K562 (cell line): Measurements from ENCODE around the gene LTO1. TPM values are rescaled to one million over a fixed set of nuclear protein-coding genes. Genes with fewer than 3 reads are reported as not detected.

Experiments used
- ATAC-seq: fragments of 200-7000 bp; cut with Tn5 transposase; 3 replicates; pipeline ENCODE4 v1.9.1; 2020; ENCODE audit warnings: moderate library complexity
- BruUV-seq: library from RNA; stranded (reverse); fragments of 400-500 nt; replicated peaks from 2 replicates; lab custom pipeline; 2021; lab: Mats Ljungman, UMichigan
- CTCF ChIA-PET: fragments of 300-600 bp; formaldehyde crosslinking; extraction: SDS; loops from one replicate; lab custom pipeline; 2021; ENCODE audit warnings: low intra/inter-chr PET ratio; lab: Yijun Ruan, JAX
- POLR2A ChIA-PET: fragments of 300-600, 350-650 bp; sonication (Branson Sonifier 250); formaldehyde crosslinking; extraction: SDS; loops from one replicate; lab custom pipeline; 2021; ENCODE audit warnings: antibody characterized with exemption, inconsistent platforms; lab: Yijun Ruan, JAX
- DNase-seq, 4 experiments: peaks; one replicate each; pipeline versions ENCODE4 v3.0.0 to v3.0.0-alpha.2; 2011 to 2018; ENCODE audit warnings: low spot score in 3 of 4, mixed read lengths in 3 of 4; ENCODE audit errors: extremely low read depth in 1 of 4
- FAIRE-seq: peaks from 2 replicates; lab custom pipeline; 2011; peaks lifted over from hg19 to GRCh38; lab: Jason Lieb, UNC
- H2AFZ ChIP-seq: 2 replicates; pipeline ENCODE4 v1.6.0; 2011; ENCODE audit warnings: low read depth, low read length, control low read depth, inconsistent platforms
- H3K27ac ChIP-seq: fragments of 200-600 bp; 3 replicates; pipeline ENCODE4 v1.8.0; 2011; ENCODE audit warnings: low read depth, mild to moderate bottlenecking, control low read depth, inconsistent platforms, low read length, moderate library complexity, mixed read lengths; ENCODE audit errors: extremely low read depth
- H3K27me3 ChIP-seq, 2 experiments: fragments of 300-600 bp in 1 of 2; 2 replicates in 1 of 2; 3 replicates in 1 of 2; pipeline versions ENCODE4 v1.6.0 to v1.8.0; 2011; ENCODE audit warnings: inconsistent platforms in 2 of 2, low read length in 2 of 2, mild to moderate bottlenecking in 1 of 2, mixed read lengths in 1 of 2, moderate library complexity in 1 of 2; ENCODE audit not compliant: control insufficient read depth in 2 of 2, insufficient read depth in 2 of 2
- H3K36me3 ChIP-seq: fragments of 300-600 bp; 3 replicates; pipeline ENCODE4 v1.8.0; 2011; ENCODE audit warnings: mild to moderate bottlenecking, low read length, inconsistent platforms; ENCODE audit not compliant: control insufficient read depth, insufficient read depth
- H3K4me1 ChIP-seq, 2 experiments: fragments of 200-600 bp in 1 of 2; replicated peaks in 1 of 2; 2 replicates in 1 of 2; 3 replicates in 1 of 2; pipeline versions ENCODE4 v1.5.1 to v1.8.0; 2011; ENCODE audit warnings: inconsistent platforms in 2 of 2, low read length in 2 of 2, mild to moderate bottlenecking in 1 of 2, mixed read lengths in 1 of 2, moderate library complexity in 1 of 2; ENCODE audit not compliant: control insufficient read depth in 2 of 2, insufficient read depth in 2 of 2
- H3K4me2 ChIP-seq: 2 replicates; pipeline ENCODE4 v1.6.1; 2011; ENCODE audit warnings: low read length, control low read depth, inconsistent platforms, mixed read lengths; ENCODE audit not compliant: insufficient read depth
- H3K4me3 ChIP-seq: fragments of 200-600 bp; sonication (generic), shearing (Covaris generic); 2 replicates; pipeline ENCODE4 v1.5.1; 2016; ENCODE audit warnings: control low read depth, inconsistent platforms
- H3K79me2 ChIP-seq: fragments of 200-600 bp; 3 replicates; pipeline ENCODE4 v1.8.0; 2011; ENCODE audit warnings: low read length, inconsistent platforms; ENCODE audit not compliant: control insufficient read depth, insufficient read depth
- H3K9ac ChIP-seq, 2 experiments: 2 replicates each; pipeline versions ENCODE4 v1.6.0 to v1.6.1; 2011; ENCODE audit warnings: low read depth in 2 of 2, low read length in 2 of 2, control low read depth in 1 of 2, inconsistent platforms in 1 of 2, mild to moderate bottlenecking in 1 of 2, mixed read lengths in 1 of 2; ENCODE audit not compliant: insufficient read depth in 1 of 2
- H3K9me1 ChIP-seq: one replicate; pipeline ENCODE4 v1.6.0; 2011; ENCODE audit warnings: inconsistent platforms, mild to moderate bottlenecking, low read length, moderate library complexity; ENCODE audit not compliant: control insufficient read depth, insufficient read depth
- H3K9me3 ChIP-seq: replicated peaks from 2 replicates; pipeline ENCODE4 v1.5.1; 2011; ENCODE audit warnings: low read depth, low read length, inconsistent platforms; ENCODE audit not compliant: control insufficient read depth, insufficient read depth
- H4K20me1 ChIP-seq: replicated peaks from 2 replicates; pipeline ENCODE4 v1.6.1; 2011; ENCODE audit warnings: low read length, inconsistent platforms, mixed read lengths; ENCODE audit not compliant: control insufficient read depth, insufficient read depth
- BCOR ChIP-seq: fragments of 450-650 bp; IDR thresholded peaks from 2 replicates; pipeline ENCODE4 v1.6.1; 2016
- CHD2 ChIP-seq: IDR thresholded peaks from 2 replicates; pipeline ENCODE4 v1.6.1; 2011; ENCODE audit warnings: low read depth, low read length
- CHD4 ChIP-seq: fragments of 200-600 bp; sonication (generic); IDR thresholded peaks from 3 replicates; pipeline ENCODE4 v1.6.1; 2012; ENCODE audit warnings: low read depth, mild to moderate bottlenecking, mixed read lengths, low read length, inconsistent platforms; ENCODE audit not compliant: insufficient read depth, insufficient replicate concordance, poor library complexity, severe bottlenecking
- CTCFL ChIP-seq: IDR thresholded peaks from 2 replicates; pipeline ENCODE4 v1.6.1; 2011; ENCODE audit warnings: borderline replicate concordance, low read depth, mild to moderate bottlenecking, moderate library complexity, low read length; ENCODE audit not compliant: insufficient read depth, poor library complexity, severe bottlenecking
- DIDO1 ChIP-seq: fragments of 450-650 bp; IDR thresholded peaks from 2 replicates; pipeline ENCODE4 v1.6.1; 2016; ENCODE audit warnings: low read depth, missing biosample characterization, missing genetic modification characterization
- GTF2A2 ChIP-seq: IDR thresholded peaks from 2 replicates; pipeline ENCODE4 v1.6.1; 2016; ENCODE audit warnings: mild to moderate bottlenecking, missing genetic modification characterization, missing compliant biosample characterization
- JUNB ChIP-seq: fragments of 450-650 bp; formaldehyde crosslinking; conservative IDR thresholded peaks from 2 replicates; pipeline ENCODE4 v1.4.0; 2020; ENCODE audit warnings: mild to moderate bottlenecking
- MCM5 ChIP-seq: fragments of 450-650 bp; IDR thresholded peaks from 2 replicates; pipeline ENCODE4 v1.6.1; 2016; ENCODE audit warnings: low read depth
- OTX1 ChIP-seq: fragments of 450-650 bp; formaldehyde crosslinking; IDR thresholded peaks from 2 replicates; pipeline ENCODE4 v1.4.0; 2022; ENCODE audit warnings: mild to moderate bottlenecking
- PHB2 ChIP-seq: fragments of 450-650 bp; IDR thresholded peaks from 2 replicates; pipeline ENCODE4 v1.6.1; 2017; ENCODE audit warnings: low read depth
- ZNF282 ChIP-seq: sonication (generic); formaldehyde crosslinking; IDR thresholded peaks from 2 replicates; pipeline ENCODE4 v1.8.1; 2023; ENCODE audit warnings: missing genetic modification reagents
- ZNF561 ChIP-seq: fragments of 450-650 bp; formaldehyde crosslinking; conservative IDR thresholded peaks from 2 replicates; pipeline ENCODE4 v1.4.0; 2020; ENCODE audit warnings: mild to moderate bottlenecking, moderate library complexity
- ZNF644 ChIP-seq: fragments of 200-800 bp; sonication (Bioruptor generic); IDR thresholded peaks from 2 replicates; pipeline ENCODE4 v1.6.1; 2016; ENCODE audit warnings: low read depth, missing genetic modification characterization, missing compliant biosample characterization
- WGBS: fragments of 100-300 bp; shearing (Covaris generic); methylation state at CpG from one replicate; pipeline ENCODE4 v1.1.6; 2016; ENCODE audit warnings: low coverage, mixed read lengths; ENCODE audit not compliant: insufficient coverage; ENCODE audit errors: missing lambda C conversion rate; 5-methylcytosine and 5-hydroxymethylcytosine counted together
- in situ Hi-C: fragments of 300-500 bp; cut with MboI; formaldehyde crosslinking; loops from 4 replicates; pipeline ENCODE4 v1.15.0; 2018; ENCODE audit warnings: inconsistent platforms, mixed read lengths
- intact Hi-C: fragments of 100-400 bp; cut with micrococcal nuclease; formaldehyde crosslinking; loops from 2 replicates; pipeline ENCODE4 v1.14.2; 2022
- polyA plus RNA-seq, 8 experiments: library from polyadenylated mRNA; depleted of rRNA in 4 of 8; stranded (reverse) in 5 of 8; unstranded in 3 of 8; fragments of >200 nt; fragmentation: Nextera tagmentation in 2 of 8; fragmentation: Illumina TruSeq in 1 of 8; extraction: Ambion mirVana in 2 of 8; extraction: Trizol in 1 of 8; gene quantifications; 2 replicates each; pipeline versions ENCODE4 v1.2.1 to v1.2.3, GENCODE V29; 2011 to 2014; ENCODE audit warnings: inconsistent platforms in 1 of 8, missing spikeins in 1 of 8
- total RNA-seq, 7 experiments: library from RNA; depleted of rRNA in 6 of 7; stranded (reverse); fragments of >200 nt in 6 of 7; fragmentation: Illumina TruSeq in 2 of 7; extraction: Trizol in 2 of 7; gene quantifications; 2 replicates each; pipeline versions ENCODE4 v1.2.1 to v1.2.3, GENCODE V29; 2011 to 2021; ENCODE audit warnings: low replicate concordance in 1 of 7
- TF ChIP-seq, protein P1 (sequence below): fragments of 450-650 bp; IDR thresholded peaks from 2 replicates; pipeline ENCODE4 v1.6.1; 2018; ENCODE audit not compliant: partially characterized antibody
- TF ChIP-seq, protein P2 (sequence below): fragments of 250-450 bp; sonication (Bioruptor Pico); IDR thresholded peaks from 2 replicates; pipeline ENCODE4 v1.5.0; 2021
- TF ChIP-seq, protein P3 (sequence below): sonication (generic); formaldehyde crosslinking; IDR thresholded peaks from 2 replicates; pipeline ENCODE4 v1.8.1; 2023; ENCODE audit warnings: mild to moderate bottlenecking, missing genetic modification reagents

LTO1 gene
- total and polyA plus RNA-seq, 9 of the 15 experiments (the other 6 are each of a cell fraction or from before 2014, with no cell fraction given), result 2.6 to 43.4 (median 19.1) TPM

DNA sequence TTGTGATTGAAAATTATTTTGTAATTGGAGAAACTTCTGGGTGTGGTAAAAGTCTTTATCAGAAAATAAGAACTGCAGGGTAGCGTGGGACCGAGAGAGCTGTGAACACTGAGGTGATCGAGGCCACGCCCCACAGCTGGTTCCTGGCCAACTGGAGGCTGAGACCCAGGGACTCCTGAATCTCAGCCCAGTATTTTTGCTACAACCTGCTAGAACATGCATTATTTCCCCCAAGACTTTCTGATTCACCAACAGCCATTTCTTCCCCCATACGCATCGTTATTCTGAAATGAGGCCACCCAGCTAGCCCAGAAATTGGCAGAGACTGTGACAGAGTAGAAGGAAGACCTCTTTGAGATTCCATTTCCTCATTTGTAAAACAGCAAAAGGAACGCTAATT is 32.0 kb upstream of the LTO1 start:
- no peak for FAIRE-seq
- Histone ChIP-seq H3K4me3 (no peak overlapping the region), H3K4me2 (no peak overlapping the region), H3K9me1 (no peaks in the 10 kb centered on the region), H3K79me2 (no peaks in the 10 kb centered on the region), H2AFZ (no peak overlapping the region), H3K27me3 (peaks cover 13 to 66% of the 10 kb centered on the region in 2 experiments; a peak in 4 of 5 replicates), H3K4me1 (peaks cover 0 to 22% of the 10 kb centered on the region in 2 experiments; a peak in 3 of 5 replicates), H3K27ac (no peak overlapping the region), H3K9me3 (no peaks in the 10 kb centered on the region), H3K9ac (no peak overlapping the region), H4K20me1 (0 out of 2 replicates have a peak, but pooled peaks cover 3% of the 10 kb centered on the region), H3K36me3 (no peaks in the 10 kb centered on the region)
- peak in 3 of 4 experiments; percentile 37 to 61 (median 59) for DNase-seq
- intact Hi-C loops, result no loop called here
- ATAC-seq, result peak; percentile 52; the same call in 2 of the 3 replicates
- POLR2A ChIA-PET, result no interaction called here
- BruUV-seq, result no TSS peak
- TF ChIP-seq, protein P1, sequence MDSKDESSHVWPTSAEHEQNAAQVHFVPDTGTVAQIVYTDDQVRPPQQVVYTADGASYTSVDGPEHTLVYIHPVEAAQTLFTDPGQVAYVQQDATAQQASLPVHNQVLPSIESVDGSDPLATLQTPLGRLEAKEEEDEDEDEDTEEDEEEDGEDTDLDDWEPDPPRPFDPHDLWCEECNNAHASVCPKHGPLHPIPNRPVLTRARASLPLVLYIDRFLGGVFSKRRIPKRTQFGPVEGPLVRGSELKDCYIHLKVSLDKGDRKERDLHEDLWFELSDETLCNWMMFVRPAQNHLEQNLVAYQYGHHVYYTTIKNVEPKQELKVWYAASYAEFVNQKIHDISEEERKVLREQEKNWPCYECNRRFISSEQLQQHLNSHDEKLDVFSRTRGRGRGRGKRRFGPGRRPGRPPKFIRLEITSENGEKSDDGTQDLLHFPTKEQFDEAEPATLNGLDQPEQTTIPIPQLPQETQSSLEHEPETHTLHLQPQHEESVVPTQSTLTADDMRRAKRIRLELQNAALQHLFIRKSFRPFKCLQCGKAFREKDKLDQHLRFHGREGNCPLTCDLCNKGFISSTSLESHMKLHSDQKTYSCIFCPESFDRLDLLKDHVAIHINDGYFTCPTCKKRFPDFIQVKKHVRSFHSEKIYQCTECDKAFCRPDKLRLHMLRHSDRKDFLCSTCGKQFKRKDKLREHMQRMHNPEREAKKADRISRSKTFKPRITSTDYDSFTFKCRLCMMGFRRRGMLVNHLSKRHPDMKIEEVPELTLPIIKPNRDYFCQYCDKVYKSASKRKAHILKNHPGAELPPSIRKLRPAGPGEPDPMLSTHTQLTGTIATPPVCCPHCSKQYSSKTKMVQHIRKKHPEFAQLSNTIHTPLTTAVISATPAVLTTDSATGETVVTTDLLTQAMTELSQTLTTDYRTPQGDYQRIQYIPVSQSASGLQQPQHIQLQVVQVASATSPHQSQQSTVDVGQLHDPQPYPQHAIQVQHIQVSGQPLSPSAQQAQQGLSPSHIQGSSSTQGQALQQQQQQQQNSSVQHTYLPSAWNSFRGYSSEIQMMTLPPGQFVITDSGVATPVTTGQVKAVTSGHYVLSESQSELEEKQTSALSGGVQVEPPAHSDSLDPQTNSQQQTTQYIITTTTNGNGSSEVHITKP, result no peak
- no peak for TF ChIP-seq ZNF561
- no peak for TF ChIP-seq DIDO1 (tag)
- TF ChIP-seq ZNF282 (CRISPR knock-in tag), result no peak
- TF ChIP-seq JUNB (CRISPR knock-in tag), result no peak
- TF ChIP-seq CTCFL, result no peak
- TF ChIP-seq BCOR, result no peak
- no peak for TF ChIP-seq OTX1 (CRISPR knock-in tag)
- TF ChIP-seq PHB2, result no peak
- TF ChIP-seq ZNF644 (tag), result no peak
- TF ChIP-seq MCM5, result no peak
- TF ChIP-seq, protein P2, sequence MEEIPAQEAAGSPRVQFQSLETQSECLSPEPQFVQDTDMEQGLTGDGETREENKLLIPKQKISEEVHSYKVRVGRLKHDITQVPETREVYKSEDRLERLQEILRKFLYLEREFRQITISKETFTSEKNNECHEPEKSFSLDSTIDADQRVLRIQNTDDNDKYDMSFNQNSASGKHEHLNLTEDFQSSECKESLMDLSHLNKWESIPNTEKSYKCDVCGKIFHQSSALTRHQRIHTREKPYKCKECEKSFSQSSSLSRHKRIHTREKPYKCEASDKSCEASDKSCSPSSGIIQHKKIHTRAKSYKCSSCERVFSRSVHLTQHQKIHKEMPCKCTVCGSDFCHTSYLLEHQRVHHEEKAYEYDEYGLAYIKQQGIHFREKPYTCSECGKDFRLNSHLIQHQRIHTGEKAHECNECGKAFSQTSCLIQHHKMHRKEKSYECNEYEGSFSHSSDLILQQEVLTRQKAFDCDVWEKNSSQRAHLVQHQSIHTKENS (CRISPR knock-in tag), result no peak
- no peak for TF ChIP-seq CHD4
- TF ChIP-seq, protein P3, sequence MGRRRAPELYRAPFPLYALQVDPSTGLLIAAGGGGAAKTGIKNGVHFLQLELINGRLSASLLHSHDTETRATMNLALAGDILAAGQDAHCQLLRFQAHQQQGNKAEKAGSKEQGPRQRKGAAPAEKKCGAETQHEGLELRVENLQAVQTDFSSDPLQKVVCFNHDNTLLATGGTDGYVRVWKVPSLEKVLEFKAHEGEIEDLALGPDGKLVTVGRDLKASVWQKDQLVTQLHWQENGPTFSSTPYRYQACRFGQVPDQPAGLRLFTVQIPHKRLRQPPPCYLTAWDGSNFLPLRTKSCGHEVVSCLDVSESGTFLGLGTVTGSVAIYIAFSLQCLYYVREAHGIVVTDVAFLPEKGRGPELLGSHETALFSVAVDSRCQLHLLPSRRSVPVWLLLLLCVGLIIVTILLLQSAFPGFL, result no peak
- TF ChIP-seq GTF2A2 (tag), result no peak
- TF ChIP-seq CHD2, result no peak
- CTCF ChIA-PET, result interaction anchor here (0.6 kb wide), 2 partner anchors 45 to 563 kb away, joined by 3 read pairs; partner anchors contain the start of gene PPFIA1
- in situ Hi-C loops, result no loop called here
- WGBS, result 7% methylated on average over 7 of the region's 7 CpGs
